ENCODE data around the gene MAP9. TPM values are rescaled to one million over a fixed set of nuclear protein-coding genes. Genes with fewer than 3 reads are reported as not detected.

The MAP9 gene
- total and polyA plus RNA-seq, 7 donors = 0.69 to 17.1 (median 9.7) TPM

- no peak for DNase-seq
- H3K27ac ChIP-seq = no peak overlapping the region
- H3K36me3 ChIP-seq = no peaks in the 10 kb centered on the region
- no peak overlapping the region for H3K4me3 ChIP-seq
- H3K9me3 ChIP-seq = peaks cover 0 to 7% (median 0%) of the 10 kb centered on the region in 4 donors
- H3K4me1 ChIP-seq = no peaks in the 10 kb centered on the region
- no peaks in the 10 kb centered on the region for H3K27me3 ChIP-seq
- intact Hi-C loops (cut with DNase I) = no loop called here
- TF ChIP-seq CTCF (IDR thresholded peaks at IDR 0.05) = no peak
- no peak for TF ChIP-seq POLR2A (IDR thresholded peaks at IDR 0.05)
- TF ChIP-seq POLR2AphosphoS5 (IDR thresholded peaks at IDR 0.05) = no peak
- no peak for TF ChIP-seq EP300 (IDR thresholded peaks at IDR 0.05)
- 86 to 90% methylated on average over 2 of the region's 2 CpGs for WGBS, 2 donors
Measured at GRCh38 chr4:155299103-155299502, 77.7 kb downstream of the MAP9 start.

Small RNA genes lying within 50 kb of the gene (small RNA-seq; reads per million reads assigned to genes)
- gene AC097467.4 (0 reads per million in 3 donors), gene YWHAEP4 (0 reads per million in 3 donors)

Other genes with a start within 250 kb of the MAP9 start
- gene NPY2R, start 168.3 kb downstream of the MAP9 start, total RNA-seq = 1 to 10 TPM in 1 of 4 donors, under 1 TPM in 3; 0.28 to 2.1 (median 0.64) TPM
- 1 to 10 TPM in 1 of 3 donors, not detected in 2; 3.0 TPM for gene NPY2R, start 168.3 kb downstream of the MAP9 start, polyA plus RNA-seq

All from sigmoid colon (tissue), 7 donors.